Stimulated activated CD8-positive, alpha-beta memory T cell treated with anti-CD3 and anti-CD28 coated beads, Interleukin-4, amount 100 ng/mL, for 4 hours (primary cell): ENCODE data around the gene IGSF8.
"Not testable (repeated sequence)": the region's sequence is repeated elsewhere in the genome, so short reads cannot be mapped to it uniquely, and the experiment has no call there.

Experiments
- DNase-seq, 2 donors: peaks; one replicate each; pipeline ENCODE4 v3.0.0-alpha.2; 2020; ENCODE audit warnings: low read depth in 2 of 2, low spot score in 1 of 2

Gene IGSF8

DNA sequence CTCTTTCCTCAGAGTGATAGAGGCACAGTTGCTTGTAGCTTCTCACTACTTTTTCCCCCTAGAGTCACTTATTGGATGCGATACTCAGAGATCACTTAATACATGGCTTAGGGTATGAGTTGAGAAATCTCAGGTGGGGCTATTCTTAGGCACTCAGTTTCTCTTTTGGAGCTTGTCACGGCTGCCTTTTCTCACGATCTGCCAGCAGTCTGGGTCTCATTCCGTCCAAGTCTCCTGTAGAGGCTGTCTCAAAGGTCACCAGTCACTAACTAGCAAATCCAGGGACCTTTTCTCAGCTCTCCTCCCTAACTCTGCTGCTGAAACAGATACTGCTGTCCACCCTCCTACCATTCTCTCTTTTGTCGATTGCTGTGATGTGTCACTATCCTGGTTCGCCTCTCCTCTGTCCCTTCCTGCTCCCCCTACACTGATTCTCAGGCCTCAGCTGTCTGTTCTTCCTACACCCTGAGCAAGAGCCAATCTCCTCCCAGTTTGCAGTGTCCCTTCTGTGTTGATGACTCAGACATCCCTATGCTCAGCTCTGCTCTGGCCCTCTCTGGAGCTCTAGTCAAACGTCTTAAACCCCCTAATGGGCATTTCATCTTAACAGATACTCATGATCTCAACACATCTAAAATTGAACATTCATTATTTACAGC lies 29.6 kb upstream of the IGSF8 start:
- no peak for DNase-seq

DNA sequence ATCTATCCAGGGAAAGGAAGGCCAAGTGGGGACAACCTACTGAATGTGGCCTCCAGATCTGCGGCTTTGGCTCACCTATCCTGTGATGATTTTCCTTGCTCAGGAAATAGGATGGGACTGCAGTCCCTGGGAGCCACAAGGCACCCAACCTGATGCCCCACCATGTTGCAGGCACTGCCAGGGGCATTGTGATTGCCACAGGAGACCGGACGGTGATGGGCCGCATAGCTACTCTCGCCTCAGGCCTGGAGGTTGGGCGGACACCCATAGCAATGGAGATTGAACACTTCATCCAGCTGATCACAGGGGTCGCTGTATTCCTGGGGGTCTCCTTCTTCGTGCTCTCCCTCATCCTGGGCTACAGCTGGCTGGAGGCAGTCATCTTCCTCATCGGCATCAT lies 29.0 kb upstream of the IGSF8 start:
- DNase-seq: no peak

DNA sequence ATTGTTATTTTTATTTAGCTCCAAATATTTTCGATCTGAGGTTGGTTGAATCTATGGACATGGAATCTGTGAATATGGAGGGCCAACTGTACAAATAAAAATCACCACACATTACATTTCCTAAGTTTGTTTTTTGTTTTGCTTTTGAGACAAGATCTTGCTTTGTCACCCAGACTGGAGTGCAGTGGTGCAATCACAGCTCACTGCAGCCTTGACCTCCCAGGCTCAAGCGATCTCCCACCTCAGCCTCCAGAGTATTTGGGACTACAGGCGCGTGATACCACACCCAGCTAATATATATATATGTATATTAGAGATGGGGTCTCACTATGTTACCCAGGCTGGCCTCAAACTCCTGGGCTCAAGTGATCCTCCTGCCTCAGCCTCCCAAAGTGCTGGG lies 27.9 kb upstream of the IGSF8 start:
- not testable (repeated sequence) for DNase-seq

DNA sequence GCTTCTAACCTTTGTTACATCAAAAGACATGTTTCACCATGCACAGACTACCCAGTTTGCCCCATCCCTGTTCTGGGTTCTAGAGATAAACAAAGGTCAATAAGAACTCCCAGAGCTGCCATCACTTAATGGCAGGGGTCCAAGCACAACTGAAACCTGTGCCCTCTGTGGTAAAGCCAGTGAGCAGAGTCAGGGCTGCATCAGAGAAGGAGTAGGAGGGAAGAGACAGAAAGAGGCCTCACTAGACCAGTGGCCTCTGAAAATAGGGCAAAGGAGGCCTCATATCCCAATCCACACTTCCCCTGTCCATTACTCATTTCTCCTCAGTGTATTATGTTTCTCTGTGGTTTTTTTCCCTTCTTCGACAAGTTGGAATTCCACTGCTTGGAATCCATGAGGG lies 27.3 kb upstream of the IGSF8 start:
- no peak for DNase-seq

DNA sequence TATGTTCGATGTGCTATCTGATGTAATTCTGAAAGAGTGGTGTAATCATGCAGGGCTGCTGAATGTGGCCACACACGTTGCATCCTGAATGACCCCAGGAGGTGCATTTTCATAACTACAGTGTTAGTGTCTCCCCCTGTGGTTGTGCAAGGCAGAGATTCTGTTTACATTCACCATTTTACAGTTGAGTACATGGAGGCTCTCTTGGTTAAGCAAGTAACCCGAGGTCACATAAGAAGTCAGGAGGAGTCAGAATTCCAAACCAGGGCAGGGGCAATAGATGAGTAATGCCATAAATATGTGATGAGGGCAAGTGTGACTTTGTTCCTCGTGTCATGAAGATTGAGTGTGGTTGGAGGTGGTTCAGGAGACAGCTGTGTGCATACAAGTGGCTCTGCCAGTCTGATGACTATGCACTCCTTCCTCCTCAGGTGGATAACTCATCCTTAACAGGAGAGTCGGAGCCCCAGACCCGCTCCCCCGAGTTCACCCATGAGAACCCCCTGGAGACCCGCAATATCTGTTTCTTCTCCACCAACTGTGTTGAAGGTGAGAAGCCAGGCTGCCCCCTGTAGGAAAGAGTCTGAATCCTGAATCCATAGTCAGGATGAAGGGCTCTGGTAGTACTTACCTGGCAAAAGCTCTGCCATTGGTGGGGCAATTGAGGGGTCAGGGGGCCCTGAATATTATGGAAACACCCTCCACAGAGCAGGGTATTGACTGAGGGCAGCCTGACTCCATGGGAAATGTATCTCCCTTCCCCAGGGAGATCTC lies 26.5 kb upstream of the IGSF8 start:
- no peak for DNase-seq

DNA sequence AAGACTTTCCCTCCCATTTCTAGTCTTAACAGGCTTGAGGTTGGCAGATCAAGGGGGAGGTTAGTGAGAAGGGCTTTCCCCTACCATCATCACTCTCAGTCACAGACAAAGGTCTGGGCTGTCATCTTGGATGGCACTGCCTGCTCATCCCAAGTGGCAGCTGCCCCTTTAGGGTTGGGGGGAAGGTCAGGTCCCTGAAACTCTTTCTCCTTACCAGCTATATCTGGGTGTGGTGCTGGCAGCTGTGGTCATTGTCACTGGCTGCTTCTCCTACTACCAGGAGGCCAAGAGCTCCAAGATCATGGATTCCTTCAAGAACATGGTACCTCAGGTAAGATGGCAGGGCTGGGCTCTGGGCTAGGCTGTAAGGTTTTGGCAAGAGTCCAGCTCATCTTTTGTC lies 25.3 kb upstream of the IGSF8 start:
- no peak for DNase-seq

DNA sequence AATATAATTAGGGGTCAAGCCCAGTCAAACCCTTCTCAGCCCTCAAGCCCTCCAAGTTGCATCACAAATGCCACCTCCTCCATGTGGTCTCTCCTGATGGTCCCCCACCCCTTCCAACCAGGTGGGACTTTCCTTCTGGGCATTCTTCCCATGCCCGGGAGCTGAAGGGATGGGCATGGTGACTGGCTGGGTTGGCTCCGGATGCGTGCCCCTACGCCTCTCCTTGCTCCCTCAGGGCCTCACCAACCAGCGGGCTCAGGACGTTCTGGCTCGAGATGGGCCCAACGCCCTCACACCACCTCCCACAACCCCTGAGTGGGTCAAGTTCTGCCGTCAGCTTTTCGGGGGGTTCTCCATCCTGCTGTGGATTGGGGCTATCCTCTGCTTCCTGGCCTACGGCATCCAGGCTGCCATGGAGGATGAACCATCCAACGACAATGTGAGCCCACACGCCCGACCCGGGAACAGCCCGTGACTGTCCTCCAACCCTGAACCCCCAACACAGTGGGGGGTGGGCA lies 24.6 kb upstream of the IGSF8 start:
- DNase-seq: no peak

DNA sequence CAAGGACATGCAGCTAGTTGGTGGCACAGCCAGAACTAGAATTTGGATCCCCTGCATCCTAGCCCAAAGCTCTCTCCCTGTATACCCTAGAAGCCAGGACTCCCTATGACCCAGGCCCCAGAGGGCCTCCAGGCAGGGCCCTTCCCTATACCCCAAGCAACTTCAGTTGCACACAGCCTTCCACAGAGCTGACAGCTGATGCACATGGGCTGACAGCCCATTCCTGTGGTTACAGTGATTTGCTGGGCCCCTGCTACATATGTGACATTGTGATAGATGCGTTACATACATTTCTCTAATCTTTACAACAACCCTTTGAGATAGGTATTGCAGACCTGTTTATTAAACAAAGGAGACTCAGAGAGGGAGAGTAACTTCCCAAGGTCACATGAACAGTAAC lies 23.0 kb upstream of the IGSF8 start:
- DNase-seq: no peak

DNA sequence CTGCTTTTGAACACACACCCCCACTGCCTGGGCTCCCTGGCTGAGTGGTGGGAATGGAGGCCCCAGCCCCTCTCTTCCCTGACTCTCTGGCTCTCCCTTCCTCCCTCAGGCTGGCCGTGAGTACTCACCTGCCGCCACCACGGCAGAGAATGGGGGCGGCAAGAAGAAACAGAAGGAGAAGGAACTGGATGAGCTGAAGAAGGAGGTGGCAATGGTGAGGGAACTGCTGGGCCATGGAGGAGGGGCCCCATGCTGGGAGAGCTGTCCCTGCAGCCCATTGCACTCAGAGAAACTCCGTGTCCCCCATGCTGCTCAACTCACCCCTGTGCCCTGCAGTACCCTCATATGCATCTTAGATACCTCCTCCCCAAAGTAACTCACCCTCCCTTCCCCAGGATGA lies 22.4 kb upstream of the IGSF8 start:
- DNase-seq: no peak

DNA sequence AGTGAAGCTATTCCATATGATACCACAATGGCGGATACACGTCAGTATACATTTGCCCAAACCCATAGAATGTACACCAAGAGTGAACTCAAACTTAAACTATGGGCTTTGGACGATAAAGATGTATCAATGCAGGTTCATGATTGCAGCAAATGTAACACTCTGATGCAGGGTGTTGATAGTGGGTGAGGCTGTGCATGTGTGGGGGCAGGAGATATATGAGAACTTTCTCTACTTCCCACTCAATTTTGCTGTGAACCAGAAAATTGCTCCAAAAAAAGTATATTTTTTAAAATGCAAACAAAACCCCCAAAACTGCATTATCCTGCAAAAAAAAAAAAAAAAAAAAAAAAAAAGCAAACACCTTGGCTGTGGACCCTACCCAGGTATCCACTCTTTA lies 20.5 kb upstream of the IGSF8 start:
- no peak for DNase-seq

DNA sequence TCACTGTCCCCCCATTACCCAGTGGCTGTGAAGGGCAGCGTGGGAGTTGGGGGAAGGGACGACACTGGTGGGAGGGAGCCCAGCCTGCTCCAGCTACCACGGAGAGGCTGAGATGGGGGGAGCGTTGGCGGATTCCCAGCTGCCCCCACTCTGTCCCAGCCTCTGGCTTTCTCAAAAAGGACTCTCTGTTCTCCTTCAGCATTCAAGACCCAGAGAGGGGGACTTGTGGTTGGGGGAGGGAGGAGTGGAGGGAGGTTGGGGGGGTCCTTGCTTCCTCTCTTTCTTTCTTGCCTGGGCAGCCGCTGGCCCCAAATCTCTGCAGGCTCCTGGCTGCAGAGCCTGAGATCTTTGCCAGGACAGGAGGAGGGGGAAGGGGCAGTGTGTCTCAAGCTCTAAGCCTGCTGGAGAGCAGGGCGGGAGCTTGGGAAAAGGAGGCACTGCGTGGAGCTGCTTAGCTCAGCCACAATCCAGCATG lies 19.3 kb upstream of the IGSF8 start:
- DNase-seq: no peak

DNA sequence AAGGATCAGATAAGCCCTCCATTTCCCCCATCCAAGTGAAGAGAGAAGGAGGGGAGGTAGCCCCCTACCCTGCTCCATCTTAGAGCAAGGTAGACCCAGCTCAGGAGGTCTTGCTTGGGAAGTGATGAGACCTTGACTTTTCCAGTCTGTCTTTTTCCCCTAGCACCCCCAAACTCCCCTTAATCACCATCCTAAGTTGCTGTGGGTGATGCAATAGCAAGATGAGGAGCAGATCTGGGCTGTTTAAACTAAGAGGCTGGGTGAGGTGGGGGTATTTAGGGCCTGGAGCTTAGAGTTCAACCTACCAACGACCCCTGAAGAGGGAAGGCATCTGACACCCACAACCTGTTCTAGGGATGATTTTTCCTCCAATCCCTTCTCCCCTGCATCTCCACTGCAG lies 18.9 kb upstream of the IGSF8 start:
- no peak for DNase-seq

DNA sequence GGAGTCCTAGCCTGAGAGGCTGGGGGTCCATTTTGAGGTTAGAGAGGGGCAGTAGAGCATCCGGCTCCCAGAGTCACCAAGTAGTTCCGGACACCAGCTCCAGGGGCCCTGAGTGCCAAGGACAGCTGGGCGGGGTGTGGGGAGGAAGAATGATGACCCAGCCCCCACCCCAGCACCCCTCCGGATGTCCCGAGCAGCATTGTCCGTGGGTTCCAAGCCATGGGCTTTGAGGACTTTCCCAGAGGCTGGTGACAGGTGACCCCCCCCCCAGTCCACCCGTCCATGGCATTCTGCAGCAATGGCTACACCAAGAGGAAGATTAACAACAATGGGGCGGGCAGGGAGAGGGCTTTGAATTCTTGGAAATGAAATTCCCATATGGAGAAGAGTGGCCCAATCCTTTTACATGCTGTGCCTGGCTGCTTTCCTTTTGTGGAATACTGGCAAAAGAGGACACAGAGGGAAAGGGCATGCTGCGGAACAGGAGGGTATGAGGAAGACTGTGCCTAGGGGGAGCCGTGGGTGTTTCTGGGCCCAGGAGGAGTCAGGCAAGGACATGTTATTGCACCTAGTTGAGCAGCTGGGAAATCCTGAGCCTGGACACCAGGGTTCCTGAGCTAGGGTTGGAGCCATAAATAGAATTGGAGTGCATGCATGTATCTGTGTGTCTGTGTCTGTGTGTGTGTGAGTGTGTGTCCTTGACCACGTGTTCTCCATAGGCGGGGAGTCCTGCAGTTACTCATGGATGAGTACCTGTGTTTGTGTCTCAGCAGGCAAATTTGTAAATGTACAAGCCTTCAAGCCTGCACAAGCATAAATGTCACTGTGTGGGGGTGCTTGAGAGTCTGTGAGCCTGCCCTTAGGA lies 18.1 kb upstream of the IGSF8 start:
- DNase-seq: no peak

DNA sequence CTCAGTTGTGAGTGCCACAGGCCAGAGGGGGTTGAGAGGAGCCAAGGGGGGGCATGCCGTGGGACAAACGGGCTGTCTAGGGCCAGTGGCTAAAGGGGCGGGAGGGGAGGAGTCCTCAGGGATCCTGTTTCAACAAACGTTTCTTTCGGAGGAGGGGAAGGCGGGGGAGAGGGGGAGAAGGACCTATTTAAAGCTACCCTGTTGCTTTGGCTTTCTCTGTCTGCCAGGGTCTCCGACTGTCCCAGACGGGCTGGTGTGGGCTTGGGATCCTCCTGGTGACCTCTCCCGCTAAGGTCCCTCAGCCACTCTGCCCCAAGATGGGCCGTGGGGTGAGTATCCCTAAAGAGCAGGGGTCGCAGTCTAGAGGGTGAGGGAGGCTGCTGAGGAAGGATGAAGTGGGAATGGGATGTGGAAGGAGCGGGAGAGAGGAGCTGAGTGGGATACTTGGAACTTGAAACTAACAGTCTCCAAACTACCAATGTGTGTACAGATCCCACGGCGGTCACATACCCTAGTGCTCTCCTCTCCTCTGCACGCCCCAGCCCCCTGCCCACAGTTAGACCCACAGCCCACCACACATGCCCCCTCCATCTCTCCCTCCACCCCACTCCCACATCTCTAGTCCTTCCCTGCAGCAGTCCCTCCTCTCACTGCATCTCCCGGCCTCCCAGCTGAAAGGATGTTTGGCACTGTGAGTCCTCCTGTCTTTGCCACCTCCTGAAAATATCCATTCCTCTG lies 17.3 kb upstream of the IGSF8 start, which contains the start of gene ATP1A2:
TSS of gene ATP1A2 (plus strand) at position 215 of the 738 bp plus-strand sequence. CDS start at position 318, 103 bp downstream.
- DNase-seq: no peak

DNA sequence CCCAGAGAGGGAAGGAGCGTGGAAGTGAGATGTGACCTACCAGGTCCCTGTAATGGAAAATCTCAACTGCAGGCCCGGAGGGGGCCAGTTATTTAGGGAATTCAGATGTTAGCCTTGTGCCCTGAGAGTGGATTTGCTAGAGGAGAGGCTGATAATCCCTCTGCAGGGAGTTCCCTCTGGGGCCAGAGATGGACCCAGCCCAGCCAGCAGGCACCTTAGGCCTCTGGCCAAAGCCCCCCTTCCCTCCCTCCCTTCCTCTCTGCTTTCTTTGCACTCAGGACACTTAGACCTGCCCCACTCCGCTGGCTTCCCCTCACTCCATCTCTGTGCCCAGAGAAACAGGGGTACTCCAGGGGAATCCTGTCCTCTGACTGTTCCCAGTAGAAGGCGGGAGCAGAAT lies 15.7 kb upstream of the IGSF8 start:
- no peak for DNase-seq

DNA sequence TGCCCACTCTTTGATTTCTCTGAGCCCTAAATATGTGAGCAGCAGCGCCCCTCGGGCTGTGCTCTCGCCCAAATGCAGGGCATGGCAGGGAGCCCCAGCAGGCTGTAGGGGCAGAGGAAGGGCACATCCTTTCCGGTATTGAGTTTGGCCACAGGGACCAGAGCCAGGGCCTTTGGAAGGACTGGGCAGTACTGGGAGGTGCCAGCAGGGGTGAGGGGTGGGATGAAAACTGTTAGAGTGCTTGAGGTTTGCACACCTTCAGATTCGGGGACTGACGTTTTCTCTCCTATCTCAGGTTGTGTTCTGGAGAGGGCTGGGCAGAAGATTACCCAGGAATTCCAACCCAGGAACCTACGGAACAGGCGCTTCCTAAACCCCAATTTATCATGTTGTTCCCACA lies 15.0 kb upstream of the IGSF8 start:
- no peak for DNase-seq

DNA sequence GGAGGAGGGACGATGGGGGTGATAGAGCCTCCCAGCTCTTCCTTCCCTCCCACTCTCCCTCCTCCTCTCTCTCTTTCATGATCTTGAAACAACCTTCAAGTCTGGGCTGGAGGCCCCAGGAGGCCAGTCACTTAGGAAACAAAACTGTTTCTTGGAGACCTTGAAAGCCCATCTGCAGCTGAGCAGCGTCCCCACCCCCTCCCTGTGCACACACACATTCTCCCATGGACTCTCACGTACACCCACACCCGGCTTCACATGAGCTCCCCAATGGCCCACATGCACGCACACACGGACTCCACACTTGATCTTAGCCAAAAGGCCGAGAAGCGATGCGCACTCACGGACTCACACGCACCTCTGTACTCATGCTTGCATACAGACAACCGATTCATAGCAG lies 13.9 kb upstream of the IGSF8 start:
- no peak for DNase-seq

DNA sequence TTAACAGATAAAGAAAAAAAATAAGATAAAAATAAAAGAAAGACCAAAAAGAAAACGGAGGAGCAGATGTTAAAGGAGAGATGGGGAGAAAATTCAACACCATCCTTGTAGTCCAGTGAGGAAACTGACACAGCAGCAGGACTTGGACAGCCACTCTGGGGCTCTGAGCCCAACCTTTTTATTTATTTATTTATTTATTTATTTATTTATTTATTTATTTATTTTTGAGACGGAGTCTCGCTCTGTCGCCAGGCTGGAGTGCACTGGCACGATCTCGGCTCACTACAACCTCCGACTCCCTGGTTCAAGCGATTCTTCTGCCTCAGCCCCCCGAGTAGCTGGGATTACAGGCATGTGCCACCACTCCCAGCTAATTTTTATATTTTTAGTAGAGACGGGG lies 13.0 kb upstream of the IGSF8 start:
- DNase-seq: not testable (repeated sequence)

DNA sequence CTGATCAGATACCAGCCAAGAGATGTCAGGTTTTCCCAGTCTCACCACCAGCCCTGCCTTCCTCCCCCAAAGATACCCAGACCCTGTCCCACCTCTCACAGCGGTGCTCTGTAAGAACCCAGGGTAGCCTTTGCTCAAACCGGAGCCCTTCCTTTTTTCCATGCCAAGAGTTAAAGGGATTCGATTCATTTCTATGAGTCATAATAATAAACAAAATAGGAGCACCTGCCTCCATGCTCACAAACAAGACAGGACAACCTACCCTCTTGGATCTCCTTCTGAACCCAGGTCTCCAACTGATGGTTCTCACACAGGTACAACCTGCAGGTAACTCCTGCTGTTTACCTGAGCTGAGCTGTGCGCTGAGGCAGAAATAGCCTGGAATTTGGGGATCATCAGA lies 11.3 kb upstream of the IGSF8 start:
- DNase-seq: no peak

DNA sequence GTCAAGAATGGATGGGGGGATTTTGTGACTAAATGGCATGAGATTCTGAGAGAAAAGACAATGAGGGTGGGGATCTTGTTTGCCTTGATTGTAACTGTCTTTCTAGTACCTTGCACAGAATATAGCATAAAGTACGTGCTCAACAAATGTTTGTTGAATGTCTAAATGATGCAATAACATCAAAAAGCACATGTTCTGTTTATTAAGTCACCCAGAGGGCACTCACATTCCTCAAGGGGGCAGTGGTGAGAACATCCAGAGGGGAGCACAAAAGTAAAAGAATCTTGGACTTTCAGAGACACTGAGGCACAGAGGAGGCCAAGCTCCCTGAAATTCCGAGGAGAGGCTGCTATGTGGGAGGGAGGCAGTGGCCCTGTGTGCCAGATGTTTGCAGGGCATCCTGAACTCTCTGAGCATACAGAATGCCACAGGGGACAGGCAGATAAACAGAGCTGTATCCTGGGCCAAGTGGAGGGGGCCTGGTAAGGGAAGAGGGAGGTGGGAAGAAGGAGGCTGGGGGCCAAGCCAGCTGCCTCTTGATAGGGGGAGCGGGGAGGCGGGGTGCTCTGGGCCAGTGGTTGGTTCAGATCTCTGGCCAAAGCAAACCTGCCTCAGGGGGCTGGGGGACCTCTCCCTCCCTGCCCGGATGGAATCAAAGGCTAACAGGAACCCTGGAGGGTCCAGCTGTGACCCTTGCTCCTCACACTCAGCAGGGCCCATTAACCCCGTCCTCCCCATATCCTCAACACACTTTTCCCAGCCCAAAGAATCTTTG lies 10.7 kb upstream of the IGSF8 start:
- no peak for DNase-seq
